HG03196 (cell line): ENCODE results near the gene SDC3.

Source experiments
- ATAC-seq: cut with Tn5 transposase; IDR thresholded peaks from one replicate; pipeline ENCODE4 v1.9.1; 2021; ENCODE audit not compliant: unreplicated experiment

SDC3 gene

GRCh38 chr1:30855686-30856259 lies 52.8 kb downstream of the SDC3 start:
- no peak for ATAC-seq

GRCh38 chr1:30853350-30853749 lies 55.2 kb downstream of the SDC3 start:
- no peak for ATAC-seq

- no peak for ATAC-seq
Observed at GRCh38 chr1:30852026-30852425, 56.5 kb downstream of the SDC3 start.

GRCh38 chr1:30851286-30851685 lies 57.3 kb downstream of the SDC3 start:
- ATAC-seq: no peak

GRCh38 chr1:30850607-30851006 lies 58.0 kb downstream of the SDC3 start:
- ATAC-seq: no peak

- ATAC-seq: no peak
Observed at GRCh38 chr1:30848130-30848529, 60.4 kb downstream of the SDC3 start.

- ATAC-seq: no peak
Observed at GRCh38 chr1:30847358-30847972, 61.1 kb downstream of the SDC3 start.

- ATAC-seq: no peak
Observed at GRCh38 chr1:30846587-30846986, 62.0 kb downstream of the SDC3 start.

GRCh38 chr1:30845904-30846290 lies 62.7 kb downstream of the SDC3 start:
- ATAC-seq: no peak

GRCh38 chr1:30845237-30845903 lies 63.2 kb downstream of the SDC3 start:
- ATAC-seq: no peak

GRCh38 chr1:30844631-30845030 lies 63.9 kb downstream of the SDC3 start:
- ATAC-seq: no peak

- no peak for ATAC-seq
Observed at GRCh38 chr1:30842697-30843354, 65.7 kb downstream of the SDC3 start.

- no peak for ATAC-seq
Observed at GRCh38 chr1:30840904-30841598, 67.5 kb downstream of the SDC3 start.

GRCh38 chr1:30839827-30840359 lies 68.7 kb downstream of the SDC3 start:
- no peak for ATAC-seq

- ATAC-seq: no peak
Observed at GRCh38 chr1:30838996-30839395, 69.6 kb downstream of the SDC3 start.

GRCh38 chr1:30837653-30838052 lies 70.9 kb downstream of the SDC3 start:
- no peak for ATAC-seq

GRCh38 chr1:30834253-30834652 lies 74.3 kb downstream of the SDC3 start:
- ATAC-seq: no peak

GRCh38 chr1:30830537-30830936 lies 78.0 kb downstream of the SDC3 start:
- ATAC-seq: no peak

GRCh38 chr1:30829889-30830288 lies 78.7 kb downstream of the SDC3 start:
- no peak for ATAC-seq

- ATAC-seq: no peak
Observed at GRCh38 chr1:30824736-30825429, 83.7 kb downstream of the SDC3 start.
